ENCODE data around the gene WWOX. TPM values are rescaled to one million over a fixed set of nuclear protein-coding genes. Genes with fewer than 3 reads are reported as not detected.

The WWOX gene
- total and polyA plus RNA-seq, 2 donors (not counting 3 experiments of a cell fraction or from before 2014, with no cell fraction given) = 6.2 to 12.5 TPM

- Histone ChIP-seq H3K9me3 (replicated peaks; ENCODE audit: control insufficient read depth, insufficient read depth, low read length) (no peaks in the 10 kb centered on the region), H2AFZ (ENCODE audit: low read depth, low read length) (no peak overlapping the region), H3K27ac (ENCODE audit: insufficient read depth, low read depth, low read length) (no peak overlapping the region), H3K79me2 (ENCODE audit: control insufficient read depth, insufficient read depth, low read length) (no peaks in the 10 kb centered on the region), H4K20me1 (replicated peaks; ENCODE audit: control insufficient read depth, extremely low read depth, insufficient read depth, low read length) (no peaks in the 10 kb centered on the region), H3K4me1 (ENCODE audit: control insufficient read depth, extremely low read depth, insufficient read depth, low read length) (no peaks in the 10 kb centered on the region), H3K9ac (replicated peaks; ENCODE audit: extremely low read depth, insufficient read depth, low read length) (no peak overlapping the region), H3K4me3 (replicated peaks in 1 of 3; ENCODE audit: insufficient read depth in 1 of 3, low read depth in 1 of 3, low read length in 3 of 3) (no peak overlapping the region), H3K9me1 (replicated peaks; ENCODE audit: control insufficient read depth, extremely low read depth, insufficient read depth, low read length) (no peaks in the 10 kb centered on the region), H3K27me3 (ENCODE audit: control insufficient read depth in 2 of 2, insufficient read depth in 2 of 2, low read length in 2 of 2) (no peaks in the 10 kb centered on the region), H3K4me2 (ENCODE audit: insufficient read depth, low read length) (no peak overlapping the region), H3K36me3 (ENCODE audit: control insufficient read depth in 2 of 2, extremely low read depth in 1 of 2, insufficient read depth in 2 of 2, low read length in 2 of 2) (no peaks in the 10 kb centered on the region)
- dilution Hi-C loops (cut with MboI; ENCODE audit: extremely low pct_ligation_motif_present, low sequenced_read_pairs) = no loop called here
- no TSS peak for BruUV-seq (replicated peaks)
- CTCF ChIA-PET = no interaction called here
- no peak for TF ChIP-seq MYC (IDR thresholded peaks at IDR 0.05; ENCODE audit: low read depth, low read length)
- no peak for TF ChIP-seq POLR2AphosphoS5 (IDR thresholded peaks at IDR 0.05; ENCODE audit: insufficient read depth, low read depth, low read length)
- TF ChIP-seq FOS (IDR thresholded peaks at IDR 0.05; ENCODE audit: borderline replicate concordance, insufficient read depth, low read length) = no peak
- TF ChIP-seq, protein P1, sequence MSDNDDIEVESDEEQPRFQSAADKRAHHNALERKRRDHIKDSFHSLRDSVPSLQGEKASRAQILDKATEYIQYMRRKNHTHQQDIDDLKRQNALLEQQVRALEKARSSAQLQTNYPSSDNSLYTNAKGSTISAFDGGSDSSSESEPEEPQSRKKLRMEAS (IDR thresholded peaks at IDR 0.05; ENCODE audit: insufficient read depth, insufficient read length) = no peak
- TF ChIP-seq POLR2A (IDR thresholded peaks at IDR 0.05; ENCODE audit: low read depth, low read length) = no peak
- no peak for TF ChIP-seq EZH2 (IDR thresholded peaks at IDR 0.05; ENCODE audit: borderline replicate concordance, low read depth, low read length, severe bottlenecking)
- no peak for TF ChIP-seq CTCF (IDR thresholded peaks at IDR 0.05; ENCODE audit: extremely low read depth in 1 of 2, insufficient read depth in 1 of 2, low read depth in 1 of 2, low read length in 2 of 2)
- no peak for TF ChIP-seq GATA2 (IDR thresholded peaks at IDR 0.05; ENCODE audit: insufficient read depth, insufficient read length, low read depth, low read length)
- no peak for TF ChIP-seq JUN (IDR thresholded peaks at IDR 0.05; ENCODE audit: borderline replicate concordance, insufficient read depth, insufficient read length, low read depth)
- no peak for FAIRE-seq
- no peak for DNase-seq (ENCODE audit: low read depth, low spot score)
- intact Hi-C loops (cut with micrococcal nuclease) = no loop called here
- POLR2A ChIA-PET = no interaction called here
These were observed 142.8 kb downstream of the WWOX start for GRCh38 chr16:78242239-78242630.
